ENCODE measurements around the gene PSMA2. TPM values are rescaled to one million over a fixed set of nuclear protein-coding genes. Genes with fewer than 3 reads are reported as not detected.
A peak's percentile ranks its signal among the peaks of the same experiment; 100 is the strongest.
"Not testable (repeated sequence)": the region's sequence is repeated elsewhere in the genome, so short reads cannot be mapped to it uniquely, and the experiment has no call there.

PSMA2 gene
- total and polyA plus RNA-seq, 8 donors = 23.1 to 59.7 (median 33.9) TPM

DNA sequence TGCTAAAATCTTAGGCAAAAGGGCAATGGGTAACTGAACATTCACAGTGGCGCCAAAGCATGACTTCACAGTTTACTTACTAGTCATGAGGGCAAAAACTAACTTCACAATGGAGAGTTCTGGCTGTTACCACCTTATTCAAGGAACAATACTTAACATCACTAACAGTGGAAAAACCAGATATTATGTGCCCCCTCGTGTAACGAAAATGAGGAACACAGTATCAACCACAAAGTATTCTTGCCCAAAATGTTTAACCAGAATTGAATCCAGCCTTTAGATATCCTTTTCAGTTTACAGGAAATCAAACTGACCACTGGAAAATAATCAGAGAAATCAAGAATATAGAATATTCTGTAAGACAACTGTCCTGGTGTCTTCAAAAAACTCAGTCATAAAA is 29.6 kb downstream of the PSMA2 start:
- Histone ChIP-seq H3K27me3 (no peaks in the 10 kb centered on the region), H3K36me3 (no peaks in the 10 kb centered on the region), H3K4me3 (no peak overlapping the region), H3K27ac (no peak overlapping the region), H3K4me1 (peaks cover 0 to 1% (median 0%) of the 10 kb centered on the region in 3 donors), H3K9me3 (no peaks in the 10 kb centered on the region)
- ATAC-seq (no peak), DNase-seq (no peak), FAIRE-seq (no peak)
- 66 to 73% methylated on average over 3 of the region's 3 CpGs for WGBS, 2 donors
- intact Hi-C loops (cut with DNase I) = no loop called here
- TF ChIP-seq CTCF (IDR thresholded peaks at IDR 0.05) = no peak

DNA sequence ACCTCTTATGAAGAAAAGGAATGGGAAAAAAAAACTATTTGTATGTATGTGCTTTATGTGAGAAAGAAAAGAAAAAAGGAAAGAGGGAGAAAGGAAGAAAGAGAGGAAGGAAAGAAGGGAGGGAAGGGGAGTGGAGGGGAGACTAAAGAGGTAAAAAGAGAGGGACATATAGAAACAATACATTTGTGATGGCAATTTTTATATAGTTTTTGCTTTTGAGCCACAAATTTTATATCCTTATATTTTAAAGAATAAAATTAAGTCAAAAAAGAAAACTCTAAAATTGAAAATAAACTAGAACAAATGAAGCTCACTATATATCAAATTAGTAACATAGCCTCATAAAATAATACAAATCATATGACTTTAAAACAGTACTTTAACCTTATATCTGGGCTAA is 31.1 kb downstream of the PSMA2 start:
- no peaks in the 10 kb centered on the region for H3K9me3 ChIP-seq
- TF ChIP-seq CTCF (IDR thresholded peaks at IDR 0.05) = no peak
- no peak for DNase-seq
- H3K4me1 ChIP-seq = no peaks in the 10 kb centered on the region
- intact Hi-C loops (cut with DNase I) = no loop called here
- no peak overlapping the region for H3K27ac ChIP-seq
- FAIRE-seq = peak; percentile 13
- H3K27me3 ChIP-seq = no peaks in the 10 kb centered on the region
- ATAC-seq = no peak
- H3K36me3 ChIP-seq = no peaks in the 10 kb centered on the region
- no peak overlapping the region for H3K4me3 ChIP-seq

DNA sequence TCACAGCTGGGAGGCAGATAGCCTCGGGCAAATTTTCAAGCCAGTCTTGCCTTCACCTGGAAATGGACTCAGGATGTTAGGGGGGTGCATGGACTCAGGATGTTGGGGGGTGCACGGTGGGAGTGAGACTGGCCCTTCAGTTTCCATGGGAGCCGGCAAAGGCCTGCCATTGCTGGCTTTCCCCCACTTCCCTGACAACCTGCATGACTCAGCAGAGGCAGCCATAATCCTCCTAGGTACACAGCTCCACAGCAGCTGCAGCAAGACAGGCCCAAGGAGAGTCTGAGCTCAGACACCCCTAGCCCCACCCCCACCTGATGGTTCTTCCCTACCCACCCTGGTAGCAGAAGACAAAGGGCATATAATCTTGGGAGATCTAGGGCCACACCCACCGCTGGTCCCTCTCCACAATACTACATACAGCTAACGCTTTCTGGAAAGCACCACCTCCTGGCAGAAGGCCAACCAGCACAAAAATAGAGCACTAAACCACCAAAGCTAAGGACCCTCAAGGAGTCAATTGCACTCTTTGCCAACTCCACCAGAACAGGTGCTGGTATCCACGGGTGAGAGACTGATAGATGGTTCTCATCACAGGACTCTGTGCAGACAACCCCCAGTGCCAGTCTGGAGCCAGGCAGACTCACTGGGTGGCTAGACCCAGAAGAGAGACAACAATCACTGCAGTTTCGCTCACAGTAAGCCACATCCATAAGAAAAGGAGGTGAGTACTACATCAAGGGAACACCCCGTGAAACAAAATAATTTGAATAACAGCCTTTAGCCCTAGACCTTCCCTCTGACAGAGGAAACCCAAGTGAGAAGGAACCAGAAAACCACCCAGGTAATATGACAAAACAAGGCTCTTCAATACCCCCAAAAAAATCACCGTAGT is 38.4 kb downstream of the PSMA2 start:
- intact Hi-C loops (cut with DNase I) = no loop called here
- FAIRE-seq = no peak

DNA sequence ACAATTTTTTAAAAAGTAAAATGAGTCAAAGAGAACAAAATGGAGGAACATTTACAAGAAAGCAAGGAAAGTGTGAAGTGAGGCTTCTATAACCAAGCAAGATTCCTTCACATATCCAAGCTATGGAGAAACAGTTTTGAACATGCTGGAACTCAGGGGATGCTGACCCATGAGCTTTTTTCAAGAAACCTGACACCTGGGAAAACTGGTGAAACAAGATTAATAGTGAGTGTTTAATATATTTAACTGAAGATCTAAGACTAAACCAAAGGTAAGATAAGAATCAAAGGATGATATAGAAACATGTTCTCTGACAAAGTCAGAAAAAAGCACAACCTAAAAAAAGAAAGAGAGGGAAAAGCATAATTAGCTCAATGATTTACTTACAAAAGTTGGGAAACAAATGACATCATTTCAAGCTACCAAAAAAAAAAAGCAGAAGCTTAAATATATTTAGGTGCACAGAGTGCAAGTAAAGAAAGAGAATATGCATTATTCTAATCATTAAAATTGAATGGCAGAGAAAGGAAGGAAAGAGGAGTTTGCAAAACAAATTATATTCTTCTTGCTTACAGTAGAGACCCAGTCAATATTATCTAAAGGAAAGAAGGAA is 45.0 kb downstream of the PSMA2 start:
- H3K27ac ChIP-seq = peak overlapping the region in 3 of 4 donors; percentile 13 to 88 (median 86)
- FAIRE-seq (no peak), ATAC-seq (no peak), DNase-seq (no peak)
- intact Hi-C loops (cut with DNase I) = no loop called here
- H3K4me3 ChIP-seq = peak overlapping the region in 2 of 4 donors; percentile 21 to 45
- no peak for TF ChIP-seq CTCF (IDR thresholded peaks at IDR 0.05)
- no peaks in the 10 kb centered on the region for H3K36me3 ChIP-seq
- peaks cover 5 to 7% (median 7%) of the 10 kb centered on the region in 3 donors for H3K4me1 ChIP-seq
- no peaks in the 10 kb centered on the region for H3K27me3 ChIP-seq
- H3K9me3 ChIP-seq = no peaks in the 10 kb centered on the region

More for the DNA sequence above, 38.4 kb downstream of the PSMA2 start:
- Histone ChIP-seq H3K4me1 (no peaks in the 10 kb centered on the region), H3K36me3 (no peaks in the 10 kb centered on the region), H3K4me3 (no peak overlapping the region), H3K27me3 (no peaks in the 10 kb centered on the region), H3K9me3 (no peaks in the 10 kb centered on the region), H3K27ac (no peak overlapping the region)
- TF ChIP-seq CTCF (IDR thresholded peaks at IDR 0.05) = no peak
- no peak for DNase-seq
- 88 to 89% methylated on average over 9 of the region's 9 CpGs for WGBS, 2 donors
- ATAC-seq = no peak

GRCh38 chr7:42886129-42886528 is 45.8 kb downstream of the PSMA2 start:
- H3K36me3 ChIP-seq = no peaks in the 10 kb centered on the region
- peaks cover 5 to 7% (median 7%) of the 10 kb centered on the region in 3 donors for H3K4me1 ChIP-seq
- 83 to 89% methylated on average over 2 of the region's 2 CpGs for whole genome bisulfite sequencing, 2 donors
- H3K27me3 ChIP-seq = no peaks in the 10 kb centered on the region
- FAIRE-seq (no peak), DNase-seq (no peak), ATAC-seq (no peak)
- no peak overlapping the region for H3K4me3 ChIP-seq
- no peaks in the 10 kb centered on the region for H3K9me3 ChIP-seq
- no peak for TF ChIP-seq CTCF (IDR thresholded peaks at IDR 0.05)
- intact Hi-C loops (cut with DNase I) = no loop called here
- H3K27ac ChIP-seq = no peak overlapping the region

- WGBS, 2 donors = 91 to 94% methylated on average over 8 of the region's 8 CpGs
- H3K27me3 ChIP-seq; H3K27ac ChIP-seq; DNase-seq; H3K36me3 ChIP-seq; ATAC-seq; FAIRE-seq; H3K4me1 ChIP-seq; intact Hi-C loops (cut with DNase I); H3K9me3 ChIP-seq; H3K4me3 ChIP-seq: not testable (repeated sequence)
Observed at GRCh38 chr7:42885183-42885582, 46.8 kb downstream of the PSMA2 start.
